DND-41 (cell line): ENCODE results near the gene FAM124B.

Source experiments
- CTCF ChIP-seq: IDR thresholded peaks from 2 replicates; pipeline ENCODE4 v1.5.1; 2012; ENCODE audit warnings: borderline replicate concordance, low read length, moderate library complexity, mild to moderate bottlenecking; ENCODE audit not compliant: poor library complexity, severe bottlenecking; ENCODE audit errors: extremely low read depth
- EZH2 ChIP-seq: IDR thresholded peaks from 3 replicates; pipeline ENCODE4 v1.6.1; 2012; ENCODE audit warnings: borderline replicate concordance, low read depth, mild to moderate bottlenecking, moderate library complexity, low read length, inconsistent platforms; ENCODE audit not compliant: severe bottlenecking

GRCh38 chr2:224343226-224343625 is 58.7 kb downstream of the FAM124B start:
- TF ChIP-seq CTCF: no peak
- TF ChIP-seq EZH2: no peak
